DMS 273 treated with DMSO at 0.1 percent for 48 hours (cell line): Measurements from ENCODE around the gene USPL1.

Experiments
- DNase-seq: peaks from one replicate; lab custom pipeline; 2025; lab: John Stamatoyannopoulos, UW

Gene USPL1

GRCh38 chr13:30659980-30660379, 42.3 kb downstream of the USPL1 start:
- no peak for DNase-seq

- DNase-seq: no peak
Measured at GRCh38 chr13:30660796-30661195, 43.1 kb downstream of the USPL1 start.

GRCh38 chr13:30664689-30665275, 47.1 kb downstream of the USPL1 start:
- DNase-seq: no peak

GRCh38 chr13:30665638-30666037, 47.9 kb downstream of the USPL1 start:
- DNase-seq: no peak

GRCh38 chr13:30666113-30666512, 48.4 kb downstream of the USPL1 start:
- DNase-seq: no peak

GRCh38 chr13:30667014-30667413, 49.3 kb downstream of the USPL1 start:
- no peak for DNase-seq

- no peak for DNase-seq
Measured at GRCh38 chr13:30668312-30668711, 50.6 kb downstream of the USPL1 start.

- DNase-seq: no peak
Measured at GRCh38 chr13:30671271-30671815, 53.6 kb downstream of the USPL1 start.

GRCh38 chr13:30673669-30674521, 56.2 kb downstream of the USPL1 start:
- DNase-seq: peak; percentile 45

- DNase-seq: no peak
Measured at GRCh38 chr13:30675717-30676116, 58.0 kb downstream of the USPL1 start.

GRCh38 chr13:30676672-30677071, 59.0 kb downstream of the USPL1 start:
- no peak for DNase-seq

GRCh38 chr13:30679483-30680330, 62.0 kb downstream of the USPL1 start:
- no peak for DNase-seq

GRCh38 chr13:30681843-30682242, 64.1 kb downstream of the USPL1 start:
- DNase-seq: no peak

- no peak for DNase-seq
Measured at GRCh38 chr13:30685320-30685859, 67.7 kb downstream of the USPL1 start.

- no peak for DNase-seq
Measured at GRCh38 chr13:30685987-30686386, 68.3 kb downstream of the USPL1 start.

- DNase-seq: no peak
Measured at GRCh38 chr13:30687601-30688000, 69.9 kb downstream of the USPL1 start.

- DNase-seq: no peak
Measured at GRCh38 chr13:30689752-30690151, 72.0 kb downstream of the USPL1 start.

- DNase-seq: peak; percentile 76
Measured at GRCh38 chr13:30690282-30691188, 72.8 kb downstream of the USPL1 start.

GRCh38 chr13:30692113-30692512, 74.4 kb downstream of the USPL1 start:
- no peak for DNase-seq

- DNase-seq: no peak
Measured at GRCh38 chr13:30696278-30697176, 78.8 kb downstream of the USPL1 start.
